ENCODE data around the gene TTC23L.

Gene TTC23L

DNA sequence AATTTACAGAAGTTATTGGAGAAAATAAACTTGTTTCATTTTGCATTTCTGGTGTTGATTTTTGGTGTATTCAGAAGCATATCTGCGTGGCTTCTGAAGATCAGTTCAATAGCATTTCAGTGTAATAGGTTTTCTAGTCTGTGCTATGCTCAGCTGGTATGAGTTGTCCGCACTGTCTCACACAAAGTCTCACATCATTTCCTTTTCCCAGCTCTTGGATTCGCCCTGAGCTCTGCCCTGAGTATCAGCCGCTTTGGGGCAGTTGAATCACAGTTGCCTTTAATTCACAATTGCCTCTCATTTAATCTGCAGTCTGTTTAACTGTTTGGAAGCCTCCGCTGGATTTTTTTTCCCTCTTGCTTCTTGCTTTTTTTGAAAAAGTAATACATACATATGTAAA, 6.4 kb upstream of the TTC23L start:
- no peak for DNase-seq (ENCODE audit: low read depth in 1 of 2, low spot score in 1 of 2)

DNA sequence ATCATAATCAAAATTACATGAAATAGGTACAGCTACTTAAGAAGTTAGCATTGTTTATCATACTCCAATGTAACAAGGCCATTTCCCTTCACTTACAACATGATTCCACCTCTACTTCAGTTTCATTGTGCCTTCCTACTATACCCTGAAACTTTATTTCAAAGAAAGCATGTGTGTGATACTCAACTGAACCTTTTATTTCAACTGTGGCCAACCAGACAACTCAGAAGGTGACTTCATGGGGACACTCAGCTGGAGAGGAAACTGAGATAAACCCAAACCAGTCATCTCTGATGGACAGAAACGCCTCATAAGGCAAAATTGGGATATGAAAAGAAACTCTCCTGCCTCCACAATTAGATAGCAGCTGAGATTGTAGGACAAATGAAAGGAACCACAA, 5.9 kb upstream of the TTC23L start:
- DNase-seq (ENCODE audit: low read depth in 1 of 2, low spot score in 1 of 2), result no peak

DNA sequence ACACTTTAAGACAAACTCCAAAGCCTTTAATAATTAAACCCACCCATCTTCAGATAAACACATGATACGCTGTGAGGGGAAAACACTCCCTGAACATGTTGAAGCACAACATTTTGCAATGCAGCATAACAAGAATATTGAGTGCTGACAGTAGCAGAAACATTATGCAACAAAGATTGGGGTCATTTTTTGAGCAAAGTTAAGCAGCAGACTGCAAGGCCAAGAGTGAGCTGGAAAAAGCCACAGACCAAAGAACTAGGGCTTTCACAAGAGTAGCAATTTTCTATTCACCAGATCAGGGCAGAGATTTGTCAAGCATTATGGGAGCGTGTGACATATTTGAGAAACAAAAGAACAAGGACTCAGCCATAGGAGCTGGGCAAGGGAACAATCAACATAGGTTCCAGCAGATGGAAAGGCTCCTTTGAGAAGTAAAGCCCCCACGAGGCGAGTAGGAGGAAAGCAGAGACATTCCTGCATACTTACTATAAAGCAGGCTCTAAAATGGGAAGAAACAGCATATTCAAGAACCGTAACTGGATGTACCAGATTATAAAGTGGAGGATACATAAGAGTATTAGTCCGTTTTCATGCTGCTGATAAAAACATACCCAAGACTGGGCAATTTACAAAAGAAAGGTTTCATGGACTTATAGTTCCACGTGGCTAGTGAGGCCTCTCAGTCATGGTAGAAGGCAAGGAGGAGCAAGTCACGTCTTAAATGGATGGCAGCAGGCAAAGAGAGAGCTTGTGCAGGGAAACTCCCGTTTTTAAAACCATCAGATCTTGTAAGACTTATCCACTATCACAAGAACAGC, 4.8 kb upstream of the TTC23L start:
- no peak for DNase-seq (ENCODE audit: low read depth in 1 of 2, low spot score in 1 of 2)

GRCh38 chr5:34834794-34835089, 4.2 kb upstream of the TTC23L start:
- no peak for DNase-seq (ENCODE audit: low read depth in 1 of 2, low spot score in 1 of 2)

DNA sequence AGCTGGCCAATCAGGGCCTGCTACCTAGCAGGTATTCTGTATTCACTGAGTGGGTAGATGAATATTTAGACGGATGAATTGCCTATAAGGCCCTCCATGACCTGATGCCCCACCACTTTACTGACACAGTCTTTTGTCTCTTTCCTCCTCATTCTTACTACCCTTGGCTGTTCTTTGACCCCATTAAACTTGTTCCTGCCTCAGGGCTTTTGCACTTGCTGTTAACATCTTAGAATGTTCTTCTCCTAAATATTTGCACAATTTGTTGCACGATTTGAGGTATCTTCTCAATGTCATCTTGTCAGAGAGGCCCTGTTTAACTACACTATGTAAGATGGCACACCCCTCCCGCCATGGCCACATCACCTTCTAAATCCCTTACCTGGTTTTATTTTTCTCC, 3.3 kb upstream of the TTC23L start:
- DNase-seq (ENCODE audit: low read depth in 1 of 2, low spot score in 1 of 2), result no peak

DNA sequence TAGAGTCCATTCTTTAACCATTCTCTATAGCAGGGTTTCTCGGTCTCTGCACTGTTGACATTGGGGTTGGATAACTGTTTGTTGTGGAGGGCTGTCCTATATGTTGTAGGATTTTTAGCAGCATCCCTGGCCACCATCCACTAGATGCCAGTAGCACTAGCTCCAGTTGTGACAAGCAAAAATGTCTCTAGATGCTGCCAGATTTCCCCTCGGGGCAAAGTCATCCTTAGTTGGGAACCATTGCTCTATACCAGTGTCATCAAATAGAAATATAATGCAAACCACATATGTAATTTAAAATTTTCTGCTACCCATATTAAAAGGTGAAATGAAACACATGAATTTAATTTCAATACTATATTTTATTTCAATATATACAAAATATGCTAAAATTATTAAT, 2.9 kb downstream of the TTC23L start:
- DNase-seq (ENCODE audit: low read depth in 1 of 2, low spot score in 1 of 2), result no peak

DNA sequence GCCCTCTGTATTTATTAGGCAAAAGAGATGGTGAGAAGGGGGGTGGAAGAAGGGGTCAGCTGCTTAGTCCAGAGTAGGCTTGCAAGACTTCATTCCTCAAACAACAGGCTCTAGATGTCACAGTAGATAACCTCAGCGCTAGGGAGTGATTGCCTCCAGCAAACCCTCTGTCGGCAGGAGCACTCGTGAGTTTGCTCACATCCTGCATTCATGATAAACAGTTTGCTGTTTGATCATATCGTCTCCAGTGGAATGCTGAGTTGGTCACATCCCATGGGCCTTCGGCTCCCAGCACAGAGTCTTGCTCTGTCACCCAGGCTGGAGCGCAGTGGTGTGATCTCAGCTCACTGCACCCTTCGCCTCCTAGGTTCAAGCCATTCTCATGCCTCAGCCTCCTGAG, 3.6 kb downstream of the TTC23L start:
- no peak for DNase-seq (ENCODE audit: low read depth in 1 of 2, low spot score in 1 of 2)

GRCh38 chr5:34843497-34843896, 4.5 kb downstream of the TTC23L start:
- no peak for DNase-seq (ENCODE audit: low read depth in 1 of 2, low spot score in 1 of 2)

DNA sequence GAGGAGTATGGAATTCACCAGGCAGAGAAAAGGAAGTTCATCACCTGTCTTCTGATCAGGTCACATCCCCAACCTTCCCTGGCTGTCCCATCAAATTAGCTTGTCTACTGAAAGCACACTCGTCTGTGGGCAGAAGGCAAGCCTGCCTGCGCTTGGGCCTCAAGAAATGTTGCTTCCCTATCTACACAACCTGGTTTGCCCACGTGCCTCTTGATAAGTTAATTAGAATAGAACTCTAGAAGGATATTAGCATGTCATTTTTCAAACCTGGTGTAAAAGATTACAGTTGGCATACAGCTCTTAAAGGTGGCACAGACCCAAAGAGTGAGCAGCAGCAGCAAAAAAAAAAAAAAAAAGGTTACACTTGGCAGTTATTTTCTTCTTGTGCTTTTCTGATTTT, 5.1 kb downstream of the TTC23L start:
- no peak for DNase-seq (ENCODE audit: low read depth in 1 of 2, low spot score in 1 of 2)

DNA sequence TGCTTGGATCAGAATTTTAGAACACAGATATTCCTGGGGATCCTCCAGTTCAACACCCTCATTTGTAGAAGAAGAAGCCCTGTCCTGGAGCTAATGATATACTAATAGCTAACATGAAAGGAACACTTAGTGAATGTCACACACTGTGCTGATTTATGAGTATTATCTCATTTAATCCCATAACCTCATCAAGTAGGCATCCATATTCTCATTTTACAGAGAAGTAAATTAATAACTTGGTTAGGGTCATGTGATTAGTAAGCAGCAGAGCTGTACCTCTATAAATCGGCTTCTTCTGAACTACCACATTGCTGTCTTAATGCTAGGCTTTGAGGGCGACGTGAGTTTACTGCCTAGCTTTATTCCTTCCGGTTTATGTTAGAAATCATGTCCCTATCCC, 6.0 kb downstream of the TTC23L start:
- DNase-seq (ENCODE audit: low read depth in 1 of 2, low spot score in 1 of 2), result no peak

DNA sequence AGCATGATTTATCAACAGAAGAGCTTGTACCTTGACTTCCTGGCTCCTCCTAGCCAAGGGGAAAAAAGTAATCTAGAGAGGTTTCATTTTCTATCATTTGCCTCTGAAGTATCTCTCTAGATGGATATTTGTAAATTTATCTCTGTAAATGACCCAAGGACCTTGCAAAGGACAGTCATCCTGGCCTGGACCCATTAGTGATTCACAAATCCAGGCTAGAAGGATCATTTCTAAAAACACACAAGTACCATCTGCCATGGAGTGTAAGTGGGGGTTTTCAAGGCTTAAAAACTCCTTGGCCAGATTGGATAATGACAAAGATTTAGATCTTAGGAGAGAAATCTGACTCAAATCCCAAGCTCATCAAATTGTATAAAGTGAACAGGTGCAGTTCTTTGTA, 8.1 kb downstream of the TTC23L start:
- DNase-seq (ENCODE audit: low read depth in 1 of 2, low spot score in 1 of 2), result no peak

- DNase-seq (ENCODE audit: low read depth in 1 of 2, low spot score in 1 of 2), result no peak
Observed at GRCh38 chr5:34847552-34847951, 8.6 kb downstream of the TTC23L start.

DNA sequence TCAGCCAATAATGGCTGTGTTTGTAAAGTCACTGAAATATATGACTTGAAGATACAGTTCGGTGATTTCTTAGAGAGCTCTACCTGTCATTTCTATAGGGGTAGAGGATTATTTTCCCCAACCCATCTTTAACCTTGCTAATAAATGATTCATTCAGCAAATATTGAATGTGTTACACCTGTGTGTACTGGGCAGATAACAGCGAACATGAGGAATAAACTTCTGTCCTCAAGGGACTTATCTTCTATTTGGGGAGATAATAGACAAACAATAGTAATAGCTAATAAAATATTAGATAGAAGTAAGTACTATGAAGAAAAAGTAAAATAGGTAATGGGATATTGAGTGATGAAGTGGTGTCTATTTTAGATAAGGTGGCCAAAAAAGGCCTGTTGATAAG, 9.3 kb downstream of the TTC23L start:
- DNase-seq (ENCODE audit: low read depth in 1 of 2, low spot score in 1 of 2), result no peak

- no peak for DNase-seq (ENCODE audit: low read depth in 1 of 2, low spot score in 1 of 2)
Observed at GRCh38 chr5:34849253-34849652, 10.3 kb downstream of the TTC23L start.

- DNase-seq (ENCODE audit: low read depth in 1 of 2, low spot score in 1 of 2), result no peak
Observed at GRCh38 chr5:34854459-34855174, 15.7 kb downstream of the TTC23L start.

DNA sequence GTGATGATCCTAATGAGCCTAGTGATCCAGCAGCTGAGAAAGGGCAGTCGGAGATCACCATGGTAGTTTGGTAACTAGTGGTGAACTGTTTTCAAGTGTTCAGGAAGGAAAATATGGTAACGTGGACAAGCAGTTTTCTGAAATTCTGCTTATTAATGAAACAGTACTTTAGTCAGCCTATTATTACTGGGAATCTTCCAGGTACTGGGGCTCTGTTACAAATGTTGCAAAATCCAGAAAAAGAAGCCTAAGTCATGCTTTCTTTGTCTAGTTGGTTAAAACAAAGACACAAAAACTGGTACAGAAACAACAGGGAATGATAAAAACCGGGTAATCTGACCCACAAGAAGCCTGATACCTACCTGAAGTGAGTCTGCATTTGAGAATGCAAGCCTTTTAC, 18.2 kb downstream of the TTC23L start:
- DNase-seq (ENCODE audit: low read depth in 1 of 2, low spot score in 1 of 2), result no peak

DNA sequence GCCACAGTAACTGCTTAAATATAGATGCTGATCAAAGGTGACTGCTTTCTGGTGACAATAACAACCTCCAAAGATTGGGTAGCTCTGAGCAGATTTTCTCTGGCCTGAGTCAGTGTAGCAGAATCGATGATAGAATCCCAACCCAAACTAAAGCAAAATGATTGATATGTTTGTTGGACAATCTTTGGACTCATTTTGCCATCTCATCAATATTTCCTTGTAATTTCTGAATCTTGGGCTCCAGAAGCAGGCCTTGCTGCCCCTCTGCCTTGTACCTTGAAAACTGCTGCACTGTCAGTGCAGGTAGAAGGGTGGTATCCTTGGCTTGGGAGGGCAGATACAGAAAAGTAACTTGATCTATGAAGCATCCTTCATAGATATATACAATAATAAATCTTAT, 18.9 kb downstream of the TTC23L start:
- DNase-seq (ENCODE audit: low read depth in 1 of 2, low spot score in 1 of 2), result no peak

- no peak for DNase-seq (ENCODE audit: low read depth in 1 of 2, low spot score in 1 of 2)
Observed at GRCh38 chr5:34858790-34859189, 19.8 kb downstream of the TTC23L start.

GRCh38 chr5:34859253-34859652, 20.3 kb downstream of the TTC23L start:
- no peak for DNase-seq (ENCODE audit: low read depth in 1 of 2, low spot score in 1 of 2)

DNA sequence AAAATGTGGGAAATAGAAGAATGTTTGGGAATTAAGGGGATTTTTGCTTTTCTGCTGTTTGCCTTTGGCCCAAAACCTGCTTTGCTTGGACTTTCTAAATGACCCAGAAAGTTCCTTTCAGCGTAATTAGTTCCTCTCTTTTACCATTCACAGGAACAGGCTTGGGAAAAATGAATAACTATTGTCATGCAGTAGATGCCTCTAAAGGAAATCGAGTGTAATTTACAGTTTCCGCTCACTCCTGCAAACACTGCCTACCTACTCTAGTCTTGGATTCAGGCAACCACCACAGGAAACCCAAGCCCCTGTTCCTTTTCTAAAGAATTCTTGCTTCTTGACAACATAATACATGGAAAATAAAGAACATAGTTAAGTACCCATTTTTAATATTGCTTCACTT, 25.0 kb downstream of the TTC23L start:
- DNase-seq (ENCODE audit: low read depth in 1 of 2, low spot score in 1 of 2), result no peak

DNA sequence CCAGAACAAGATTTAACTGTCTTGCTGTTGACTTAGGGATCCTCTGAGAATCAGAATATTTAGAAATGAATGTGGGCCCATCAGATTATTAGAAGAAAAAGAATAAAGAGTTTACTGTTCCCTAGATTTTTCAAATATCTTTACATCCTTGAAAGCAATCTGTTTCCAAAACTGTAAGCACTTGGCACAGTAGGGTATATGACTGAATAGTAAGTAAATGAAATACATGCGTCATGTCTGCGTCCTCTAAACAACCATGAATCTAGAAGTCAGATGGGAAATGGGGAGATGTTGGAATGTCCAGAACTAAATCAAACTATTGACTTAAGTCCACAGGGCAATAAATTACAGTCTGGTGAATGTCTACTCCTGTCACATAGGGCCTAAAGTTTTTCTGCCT, 26.1 kb downstream of the TTC23L start:
- no peak for DNase-seq (ENCODE audit: low read depth in 1 of 2, low spot score in 1 of 2)

- DNase-seq (ENCODE audit: low read depth in 1 of 2, low spot score in 1 of 2), result no peak
Observed at GRCh38 chr5:34866989-34867471, 28.1 kb downstream of the TTC23L start.

DNA sequence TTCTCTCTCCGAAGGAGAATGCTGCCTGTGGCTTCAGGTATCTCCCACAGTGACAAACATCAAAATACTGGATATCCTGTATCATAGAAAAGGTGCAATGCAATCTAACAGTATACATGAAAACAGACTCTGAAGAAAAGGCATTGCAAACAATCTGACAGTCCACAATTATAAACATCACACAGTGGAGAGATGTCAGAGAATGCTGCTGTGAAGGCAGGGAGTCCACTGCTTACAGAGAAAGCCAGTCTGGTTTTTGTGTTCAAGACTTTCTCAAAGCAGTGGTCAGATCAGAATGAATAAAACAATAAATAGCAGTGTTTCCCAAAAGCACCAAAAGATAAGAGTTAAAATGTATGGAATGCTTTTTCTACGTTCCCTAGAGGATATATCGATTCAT, 28.7 kb downstream of the TTC23L start:
- no peak for DNase-seq (ENCODE audit: low read depth in 1 of 2, low spot score in 1 of 2)

Data from activated T-helper 1 cell treated with anti-CD3 and anti-CD28 coated beads, Interleukin-2, amount 50 U/mL, for 16 hours (primary cell).